ENCODE measurements around the gene ST6GALNAC5. TPM values are rescaled to one million over a fixed set of nuclear protein-coding genes. Genes with fewer than 3 reads are reported as not detected.

ST6GALNAC5 gene
- total RNA-seq, 2 donors from 2014 or later, result 9.1 to 9.4 TPM

DNA sequence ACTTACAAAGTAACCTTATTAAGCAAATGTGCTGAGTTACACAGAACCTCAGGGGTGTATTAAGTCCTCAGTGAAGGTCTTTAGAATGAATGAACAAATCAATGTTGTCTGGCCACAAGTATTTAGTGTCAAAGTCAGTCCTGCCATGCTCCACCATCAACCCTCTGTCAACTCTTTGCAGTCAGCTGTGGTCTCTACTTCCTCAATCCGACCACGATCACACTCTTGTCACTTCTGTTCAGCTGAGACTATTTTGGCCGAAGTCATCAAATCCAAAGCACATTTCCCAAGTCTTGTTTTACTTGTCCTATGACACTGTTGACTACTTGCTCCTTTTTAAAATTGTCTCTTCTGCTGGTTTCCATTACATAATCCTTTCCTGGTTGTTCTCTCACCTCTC, 173.5 kb downstream of the ST6GALNAC5 start:
- H3K4me1 Mint-ChIP-seq, result no peaks in the 10 kb centered on the region

DNA sequence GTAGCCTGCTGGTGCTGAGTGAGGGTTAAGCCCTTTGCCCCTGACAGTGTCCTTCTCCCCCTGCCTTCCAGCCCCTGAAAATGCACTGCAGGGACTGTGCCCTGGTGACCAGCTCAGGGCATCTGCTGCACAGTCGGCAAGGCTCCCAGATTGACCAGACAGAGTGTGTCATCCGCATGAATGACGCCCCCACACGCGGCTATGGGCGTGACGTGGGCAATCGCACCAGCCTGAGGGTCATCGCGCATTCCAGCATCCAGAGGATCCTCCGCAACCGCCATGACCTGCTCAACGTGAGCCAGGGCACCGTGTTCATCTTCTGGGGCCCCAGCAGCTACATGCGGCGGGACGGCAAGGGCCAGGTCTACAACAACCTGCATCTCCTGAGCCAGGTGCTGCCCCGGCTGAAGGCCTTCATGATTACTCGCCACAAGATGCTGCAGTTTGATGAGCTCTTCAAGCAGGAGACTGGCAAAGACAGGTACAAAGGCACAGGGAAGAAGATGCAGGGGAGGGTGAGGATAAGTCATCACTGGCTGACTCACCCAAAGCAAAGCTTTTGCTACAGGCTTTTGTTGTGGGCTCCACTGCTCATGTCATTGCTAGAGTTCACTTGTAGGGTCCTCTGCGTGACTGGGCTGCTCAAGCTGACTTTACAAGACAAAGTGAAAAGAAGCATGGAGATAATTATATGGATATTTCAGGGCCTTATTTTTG, 177.0 kb downstream of the ST6GALNAC5 start:
- no peaks in the 10 kb centered on the region for H3K27me3 ChIP-seq (ENCODE audit: control insufficient read depth, insufficient read depth, low read length, poor library complexity, severe bottlenecking)
- DNase-seq, result no peak
- H3K36me3 Mint-ChIP-seq (ENCODE audit: low read depth), result no peaks in the 10 kb centered on the region
- no peaks in the 10 kb centered on the region for H3K27me3 Mint-ChIP-seq (ENCODE audit: insufficient read depth)
- no peaks in the 10 kb centered on the region for H3K9me3 Mint-ChIP-seq
- TF ChIP-seq, protein P1, sequence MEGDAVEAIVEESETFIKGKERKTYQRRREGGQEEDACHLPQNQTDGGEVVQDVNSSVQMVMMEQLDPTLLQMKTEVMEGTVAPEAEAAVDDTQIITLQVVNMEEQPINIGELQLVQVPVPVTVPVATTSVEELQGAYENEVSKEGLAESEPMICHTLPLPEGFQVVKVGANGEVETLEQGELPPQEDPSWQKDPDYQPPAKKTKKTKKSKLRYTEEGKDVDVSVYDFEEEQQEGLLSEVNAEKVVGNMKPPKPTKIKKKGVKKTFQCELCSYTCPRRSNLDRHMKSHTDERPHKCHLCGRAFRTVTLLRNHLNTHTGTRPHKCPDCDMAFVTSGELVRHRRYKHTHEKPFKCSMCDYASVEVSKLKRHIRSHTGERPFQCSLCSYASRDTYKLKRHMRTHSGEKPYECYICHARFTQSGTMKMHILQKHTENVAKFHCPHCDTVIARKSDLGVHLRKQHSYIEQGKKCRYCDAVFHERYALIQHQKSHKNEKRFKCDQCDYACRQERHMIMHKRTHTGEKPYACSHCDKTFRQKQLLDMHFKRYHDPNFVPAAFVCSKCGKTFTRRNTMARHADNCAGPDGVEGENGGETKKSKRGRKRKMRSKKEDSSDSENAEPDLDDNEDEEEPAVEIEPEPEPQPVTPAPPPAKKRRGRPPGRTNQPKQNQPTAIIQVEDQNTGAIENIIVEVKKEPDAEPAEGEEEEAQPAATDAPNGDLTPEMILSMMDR (conservative IDR thresholded peaks at IDR 0.05), result no peak
- H3K27ac ChIP-seq (ENCODE audit: low read depth, low read length), result no peak overlapping the region
- H3K4me1 ChIP-seq (ENCODE audit: control insufficient read depth, insufficient read depth, low read length), result no peaks in the 10 kb centered on the region
- H3K4me3 ChIP-seq (ENCODE audit: low read length), result no peak overlapping the region
- H3K9me3 ChIP-seq (ENCODE audit: control insufficient read depth, low read length), result no peaks in the 10 kb centered on the region
- WGBS, 2 experiments (ENCODE audit: insufficient coverage in 1 of 2, insufficient read length in 1 of 2), result 93 to 95% methylated on average over 17 to 20 of the region's 20 CpGs
- no peaks in the 10 kb centered on the region for H3K4me1 Mint-ChIP-seq
- H3K36me3 ChIP-seq (ENCODE audit: control insufficient read depth, insufficient read depth, low read length), result no peaks in the 10 kb centered on the region
- H3K4me3 Mint-ChIP-seq, result no peak overlapping the region
- no peak overlapping the region for H3K9ac ChIP-seq (ENCODE audit: extremely low read depth, low read length, poor library complexity, severe bottlenecking)
- H3K27ac Mint-ChIP-seq, result no peak overlapping the region

More for the DNA sequence above, 173.5 kb downstream of the ST6GALNAC5 start:
- no peaks in the 10 kb centered on the region for H3K27me3 ChIP-seq (ENCODE audit: control insufficient read depth, insufficient read depth, low read length, poor library complexity, severe bottlenecking)
- no peak overlapping the region for H3K9ac ChIP-seq (ENCODE audit: extremely low read depth, low read length, poor library complexity, severe bottlenecking)
- Mint-ChIP-seq H3K9me3 (peaks cover 4% of the 10 kb centered on the region), H3K36me3 (ENCODE audit: low read depth) (no peaks in the 10 kb centered on the region), H3K27ac (no peak overlapping the region), H3K4me3 (no peak overlapping the region), H3K27me3 (ENCODE audit: insufficient read depth) (no peaks in the 10 kb centered on the region)
- 91 to 97% methylated on average over 3 of the region's 3 CpGs for WGBS, 2 experiments (ENCODE audit: insufficient coverage in 1 of 2, insufficient read length in 1 of 2)
- H3K4me3 ChIP-seq (ENCODE audit: low read length), result no peak overlapping the region
- no peaks in the 10 kb centered on the region for H3K4me1 ChIP-seq (ENCODE audit: control insufficient read depth, insufficient read depth, low read length)
- no peaks in the 10 kb centered on the region for H3K9me3 ChIP-seq (ENCODE audit: control insufficient read depth, low read length)
- no peaks in the 10 kb centered on the region for H3K36me3 ChIP-seq (ENCODE audit: control insufficient read depth, insufficient read depth, low read length)
- DNase-seq, result no peak
- no peak overlapping the region for H3K27ac ChIP-seq (ENCODE audit: low read depth, low read length)
- TF ChIP-seq, protein P1 (conservative IDR thresholded peaks at IDR 0.05), result no peak

DNA sequence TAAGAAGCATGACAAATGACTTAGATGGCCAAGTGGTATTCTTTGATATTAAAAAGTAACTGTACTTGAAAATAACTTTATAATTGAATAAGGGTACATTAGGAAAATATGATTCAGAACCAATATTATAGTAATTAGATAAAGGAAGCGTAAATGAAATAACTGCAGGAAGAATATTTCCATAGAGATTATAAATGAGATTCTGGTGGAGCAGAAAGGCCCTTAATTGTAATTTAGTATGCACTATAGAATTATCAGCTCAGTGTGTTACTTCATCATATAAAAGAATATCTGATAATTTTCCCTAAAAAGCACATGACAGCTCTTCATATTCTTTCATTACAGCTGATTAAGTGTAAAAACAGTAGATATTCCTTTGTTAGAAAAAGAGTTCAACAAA, 180.3 kb downstream of the ST6GALNAC5 start:
- TF ChIP-seq, protein P1 (conservative IDR thresholded peaks at IDR 0.05), result no peak
- no peaks in the 10 kb centered on the region for H3K27me3 Mint-ChIP-seq (ENCODE audit: insufficient read depth)
- no peak overlapping the region for H3K27ac Mint-ChIP-seq
- no peak for DNase-seq
- no peaks in the 10 kb centered on the region for H3K36me3 Mint-ChIP-seq (ENCODE audit: low read depth)
- H3K36me3 ChIP-seq (ENCODE audit: control insufficient read depth, insufficient read depth, low read length), result no peaks in the 10 kb centered on the region
- H3K9me3 Mint-ChIP-seq, result no peaks in the 10 kb centered on the region
- no peak overlapping the region for H3K9ac ChIP-seq (ENCODE audit: extremely low read depth, low read length, poor library complexity, severe bottlenecking)
- no peak overlapping the region for H3K27ac ChIP-seq (ENCODE audit: low read depth, low read length)
- no peaks in the 10 kb centered on the region for H3K27me3 ChIP-seq (ENCODE audit: control insufficient read depth, insufficient read depth, low read length, poor library complexity, severe bottlenecking)
- H3K9me3 ChIP-seq (ENCODE audit: control insufficient read depth, low read length), result no peaks in the 10 kb centered on the region
- H3K4me1 ChIP-seq (ENCODE audit: control insufficient read depth, insufficient read depth, low read length), result no peaks in the 10 kb centered on the region
- H3K4me1 Mint-ChIP-seq, result no peaks in the 10 kb centered on the region
- H3K4me3 ChIP-seq (ENCODE audit: low read length), result no peak overlapping the region
- no peak overlapping the region for H3K4me3 Mint-ChIP-seq
- 100% methylated on average over 1 of the region's 1 CpG; no CpG with 5 or more reads in 1 of the 2 experiments for WGBS, 2 experiments (ENCODE audit: insufficient coverage in 1 of 2, insufficient read length in 1 of 2)
